ENCODE results near the gene DENND5A.
"Not testable (repeated sequence)": the region's sequence is repeated elsewhere in the genome, so short reads cannot be mapped to it uniquely, and the experiment has no call there.

DENND5A gene

GRCh38 chr11:9210224-9210921, 54.8 kb downstream of the DENND5A start:
- no peak for DNase-seq

- not testable (repeated sequence) for DNase-seq
These were observed 55.5 kb downstream of the DENND5A start for GRCh38 chr11:9209604-9210003.

GRCh38 chr11:9208726-9209501, 56.2 kb downstream of the DENND5A start:
- no peak for DNase-seq

DNA sequence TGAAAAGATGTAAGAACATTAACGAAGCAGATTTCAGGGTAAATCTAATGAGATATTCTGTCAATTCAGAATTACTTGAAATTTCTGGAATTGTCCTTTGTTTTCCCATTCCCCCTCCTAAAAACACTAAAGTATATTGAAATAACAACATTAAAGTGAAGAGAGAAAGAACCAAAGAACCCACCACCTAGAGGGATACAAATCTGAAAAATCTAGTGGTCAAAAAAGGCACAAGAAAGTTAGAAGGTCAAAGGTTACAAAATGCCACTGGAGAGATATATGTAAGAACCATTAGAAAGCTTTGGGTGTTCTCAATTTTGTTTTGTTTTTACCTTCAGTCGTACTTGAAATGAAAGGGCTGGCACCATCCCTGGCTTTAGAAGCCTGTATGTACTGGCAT, 57.9 kb downstream of the DENND5A start:
- no peak for DNase-seq

- DNase-seq: no peak
These were observed 58.7 kb downstream of the DENND5A start for GRCh38 chr11:9206496-9206895.

DNA sequence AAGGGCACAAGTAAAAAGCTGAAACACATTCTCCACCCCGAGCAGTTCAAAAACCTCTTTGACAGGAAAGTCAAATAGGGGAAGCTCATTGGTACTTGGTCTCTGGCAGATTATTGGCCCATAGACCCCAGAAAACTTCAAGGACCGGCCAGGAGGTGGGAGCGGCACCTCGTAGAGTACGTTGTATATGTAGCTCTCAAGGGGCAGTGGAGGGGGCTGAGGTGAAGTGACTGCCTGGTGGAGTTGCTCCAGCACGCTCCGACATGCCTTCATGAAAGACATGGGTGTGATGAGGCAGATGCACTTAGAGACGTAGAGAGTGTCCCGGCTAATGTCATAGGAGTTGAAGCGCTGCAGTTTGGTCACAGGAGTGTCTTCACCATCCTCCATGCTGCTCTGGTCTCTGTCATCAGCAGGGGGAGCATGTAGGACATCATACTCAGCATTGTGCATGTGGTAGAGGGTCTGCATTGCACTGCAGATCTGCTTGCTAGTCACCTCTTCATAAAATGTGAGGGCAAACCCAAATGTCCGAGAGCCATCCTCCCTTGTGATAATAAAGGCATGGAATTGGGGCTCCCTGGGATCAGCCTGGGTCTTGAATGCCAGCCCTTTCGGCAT, 61.3 kb downstream of the DENND5A start:
- no peak for DNase-seq

- DNase-seq: no peak
These were observed 63.6 kb downstream of the DENND5A start for GRCh38 chr11:9201372-9202162.

GRCh38 chr11:9200471-9200870, 64.7 kb downstream of the DENND5A start:
- no peak for DNase-seq

GRCh38 chr11:9193316-9193715, 71.8 kb downstream of the DENND5A start:
- no peak for DNase-seq

GRCh38 chr11:9192561-9192960, 72.6 kb downstream of the DENND5A start:
- DNase-seq: no peak

GRCh38 chr11:9190326-9191016, 74.7 kb downstream of the DENND5A start:
- DNase-seq: not testable (repeated sequence)

DNA sequence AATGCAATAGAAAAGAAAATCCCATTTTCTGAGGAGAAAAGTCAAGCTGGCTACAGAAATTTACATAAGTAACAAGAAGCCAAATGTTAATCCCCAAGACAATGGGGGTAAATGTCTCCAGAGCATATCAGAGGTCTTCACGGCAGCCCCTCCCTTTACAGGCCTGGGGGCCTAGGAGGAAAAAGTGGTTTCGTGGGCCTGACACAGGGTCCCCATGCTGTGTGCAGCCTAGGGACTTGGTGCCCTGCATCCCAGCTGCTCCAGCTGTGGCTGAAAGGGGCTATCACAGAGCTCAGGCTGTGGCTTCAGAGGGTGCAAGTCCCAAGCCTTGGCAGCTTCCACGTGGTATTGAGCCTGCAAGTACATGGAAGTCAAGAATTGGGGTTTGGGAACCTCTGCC, 76.3 kb downstream of the DENND5A start:
- not testable (repeated sequence) for DNase-seq

GRCh38 chr11:9187616-9188015, 77.5 kb downstream of the DENND5A start:
- DNase-seq: no peak

GRCh38 chr11:9184516-9184915, 80.6 kb downstream of the DENND5A start:
- DNase-seq: no peak

GRCh38 chr11:9182180-9182871, 82.8 kb downstream of the DENND5A start:
- DNase-seq: no peak

GRCh38 chr11:9180784-9181183, 84.4 kb downstream of the DENND5A start:
- DNase-seq: no peak

DNA sequence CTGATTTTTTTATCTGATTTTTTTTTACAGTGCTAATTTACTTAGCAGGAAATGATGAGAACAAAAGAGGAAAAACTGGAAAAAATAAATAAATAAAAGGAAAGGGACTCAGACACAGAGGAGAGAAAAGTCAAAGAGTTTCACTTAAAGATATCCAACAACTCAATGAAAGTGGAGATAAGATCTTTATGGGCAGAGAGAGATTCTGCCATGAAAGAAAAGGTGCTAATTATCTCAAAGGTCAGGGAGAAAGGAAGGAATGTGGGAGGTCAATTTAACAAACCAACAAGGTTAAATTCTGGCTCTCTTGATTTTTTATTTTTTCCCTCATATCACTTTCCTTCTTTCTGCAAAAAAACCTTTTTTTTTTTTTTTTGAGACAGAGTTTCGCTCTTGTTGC, 86.0 kb downstream of the DENND5A start:
- no peak for DNase-seq

DNA sequence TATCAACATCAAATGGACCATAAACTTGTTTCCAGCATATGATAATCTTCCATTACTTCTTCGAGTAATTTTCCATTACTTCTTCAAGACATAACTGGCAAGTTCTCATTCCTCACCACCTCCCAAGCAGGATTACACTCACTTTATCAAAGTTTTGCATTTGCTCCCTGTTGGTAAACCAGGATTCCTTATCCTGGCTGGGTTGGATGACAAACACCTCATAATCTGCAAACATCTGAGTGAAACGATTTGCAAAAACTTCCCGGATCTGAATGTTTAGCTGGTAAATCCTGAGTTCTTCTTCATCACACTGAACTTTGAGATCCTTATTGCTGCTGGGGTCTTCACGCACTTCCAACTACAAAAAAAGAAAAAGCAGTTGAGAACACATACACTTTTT, 86.4 kb downstream of the DENND5A start:
- DNase-seq: no peak

- DNase-seq: no peak
These were observed 87.6 kb downstream of the DENND5A start for GRCh38 chr11:9177438-9178091.

- no peak for DNase-seq
These were observed 88.6 kb downstream of the DENND5A start for GRCh38 chr11:9176550-9176949.

DNA sequence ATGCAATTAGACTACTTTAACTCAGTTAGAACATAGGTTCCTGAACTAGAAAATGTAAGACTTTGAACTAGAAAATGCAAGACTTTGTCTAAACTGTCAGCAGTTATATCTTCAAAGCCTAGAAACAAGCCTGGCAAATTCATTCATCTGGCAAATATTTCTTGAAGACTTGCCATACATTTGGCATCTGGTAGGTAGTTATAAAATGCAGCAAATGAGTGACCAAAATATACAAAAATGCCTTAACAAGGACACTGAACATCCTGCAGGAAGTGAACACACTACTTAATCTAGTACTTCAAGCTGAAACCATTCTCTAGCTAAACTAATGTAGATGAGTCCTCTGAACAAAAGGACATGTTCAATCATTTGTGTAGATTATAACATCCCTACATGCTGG, 89.0 kb downstream of the DENND5A start:
- DNase-seq: no peak
